Activated T-helper 9 cell treated with anti-CD3 and anti-CD28 coated beads, Interleukin-2, amount 50 U/mL, for 16 hours (primary cell): ENCODE measurements around the gene GP9.
"Not testable (repeated sequence)": the region's sequence is repeated elsewhere in the genome, so short reads cannot be mapped to it uniquely, and the experiment has no call there.

ENCODE experiments used
- DNase-seq: peaks from one replicate; pipeline ENCODE4 v3.0.0-alpha.2; 2020; ENCODE audit warnings: low read depth

The GP9 gene

GRCh38 chr3:129111076-129111780, 50.6 kb downstream of the GP9 start:
- not testable (repeated sequence) for DNase-seq
